ENCODE data around the gene MICALL1.

MICALL1 gene

GRCh38 chr22:37924386-37925065 lies 18.4 kb downstream of the MICALL1 start:
- no peak for DNase-seq (ENCODE audit: extremely low read depth, low read depth)
- TF ChIP-seq, protein P1, sequence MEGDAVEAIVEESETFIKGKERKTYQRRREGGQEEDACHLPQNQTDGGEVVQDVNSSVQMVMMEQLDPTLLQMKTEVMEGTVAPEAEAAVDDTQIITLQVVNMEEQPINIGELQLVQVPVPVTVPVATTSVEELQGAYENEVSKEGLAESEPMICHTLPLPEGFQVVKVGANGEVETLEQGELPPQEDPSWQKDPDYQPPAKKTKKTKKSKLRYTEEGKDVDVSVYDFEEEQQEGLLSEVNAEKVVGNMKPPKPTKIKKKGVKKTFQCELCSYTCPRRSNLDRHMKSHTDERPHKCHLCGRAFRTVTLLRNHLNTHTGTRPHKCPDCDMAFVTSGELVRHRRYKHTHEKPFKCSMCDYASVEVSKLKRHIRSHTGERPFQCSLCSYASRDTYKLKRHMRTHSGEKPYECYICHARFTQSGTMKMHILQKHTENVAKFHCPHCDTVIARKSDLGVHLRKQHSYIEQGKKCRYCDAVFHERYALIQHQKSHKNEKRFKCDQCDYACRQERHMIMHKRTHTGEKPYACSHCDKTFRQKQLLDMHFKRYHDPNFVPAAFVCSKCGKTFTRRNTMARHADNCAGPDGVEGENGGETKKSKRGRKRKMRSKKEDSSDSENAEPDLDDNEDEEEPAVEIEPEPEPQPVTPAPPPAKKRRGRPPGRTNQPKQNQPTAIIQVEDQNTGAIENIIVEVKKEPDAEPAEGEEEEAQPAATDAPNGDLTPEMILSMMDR (IDR thresholded peaks at IDR 0.05; ENCODE audit: low read depth, low read length), result no peak

GRCh38 chr22:37925330-37925729 lies 19.2 kb downstream of the MICALL1 start:
- TF ChIP-seq, protein P1 (IDR thresholded peaks at IDR 0.05; ENCODE audit: low read depth, low read length), result no peak
- DNase-seq (ENCODE audit: extremely low read depth, low read depth), result no peak

- TF ChIP-seq, protein P1 (IDR thresholded peaks at IDR 0.05; ENCODE audit: low read depth, low read length), result no peak
- DNase-seq (ENCODE audit: extremely low read depth, low read depth), result no peak
Measured at GRCh38 chr22:37925767-37926166, 19.7 kb downstream of the MICALL1 start.

- no peak for DNase-seq (ENCODE audit: extremely low read depth, low read depth)
- TF ChIP-seq, protein P1 (IDR thresholded peaks at IDR 0.05; ENCODE audit: low read depth, low read length), result no peak
Measured at GRCh38 chr22:37926358-37926757, 20.3 kb downstream of the MICALL1 start.

DNA sequence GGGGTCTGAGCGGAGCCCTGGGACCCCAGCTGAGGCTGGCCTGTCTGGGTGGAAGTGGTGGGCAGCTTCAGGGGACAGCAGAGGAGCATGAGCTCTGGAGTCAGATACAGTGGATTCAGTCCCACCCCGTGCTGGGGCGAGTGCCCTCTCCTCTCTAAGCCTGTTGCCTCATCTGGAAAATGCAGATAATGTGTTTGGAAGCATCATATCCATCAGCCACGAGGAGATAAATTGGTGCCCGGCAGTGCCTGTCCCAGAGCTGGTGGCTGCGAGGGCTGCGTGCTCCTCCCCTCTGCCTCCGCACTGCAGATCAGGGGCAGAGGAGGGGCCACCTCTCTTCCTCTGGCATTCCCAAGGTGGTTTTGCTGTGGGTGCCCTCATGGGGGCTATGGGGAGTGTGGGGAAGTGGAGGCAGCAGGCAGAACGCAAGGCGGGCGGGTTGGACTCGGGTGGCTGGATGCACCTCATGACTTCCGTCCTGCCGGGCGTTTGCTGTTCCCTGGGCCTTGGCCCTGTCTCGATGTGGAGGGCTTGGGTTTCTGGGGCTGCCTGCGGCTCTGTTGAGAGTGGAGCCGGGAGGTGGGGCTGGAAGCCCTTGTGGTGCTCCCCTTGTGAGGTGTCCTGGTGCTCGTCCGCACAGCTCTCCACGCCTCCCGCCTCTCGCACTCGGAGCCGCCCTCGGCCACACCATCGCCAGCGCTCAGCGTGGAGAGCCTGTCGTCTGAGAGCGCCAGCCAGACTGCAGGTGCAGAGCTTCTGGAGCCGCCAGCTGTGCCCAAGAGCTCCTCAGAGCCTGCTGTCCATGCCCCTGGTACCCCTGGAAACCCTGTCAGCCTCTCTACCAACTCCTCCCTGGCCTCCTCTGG lies 20.9 kb downstream of the MICALL1 start:
- DNase-seq (ENCODE audit: extremely low read depth, low read depth), result no peak
- TF ChIP-seq, protein P1 (IDR thresholded peaks at IDR 0.05; ENCODE audit: low read depth, low read length), result no peak

GRCh38 chr22:37927637-37927936 lies 21.5 kb downstream of the MICALL1 start:
- DNase-seq (ENCODE audit: extremely low read depth, low read depth), result no peak
- TF ChIP-seq, protein P1 (IDR thresholded peaks at IDR 0.05; ENCODE audit: low read depth, low read length), result no peak

DNA sequence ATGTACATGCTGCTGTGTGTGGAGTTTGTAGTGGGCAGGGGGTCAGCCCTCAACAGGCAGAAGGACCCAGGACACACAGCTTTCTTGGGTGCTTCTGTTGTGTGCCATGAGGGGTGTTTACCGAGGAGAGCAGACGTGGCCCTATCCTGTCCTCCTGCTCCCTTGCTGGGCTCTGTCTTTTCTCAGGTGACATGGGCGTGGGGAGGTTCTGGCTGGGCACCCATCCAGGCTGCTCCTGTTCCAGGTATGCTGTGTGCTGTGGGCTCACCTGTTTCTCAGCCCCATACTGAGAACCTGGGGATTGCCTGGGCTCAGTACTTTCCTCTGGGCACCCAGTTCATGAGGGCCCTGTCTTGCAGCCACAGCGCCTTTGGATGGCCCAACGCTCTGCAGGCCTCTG lies 23.3 kb downstream of the MICALL1 start:
- DNase-seq (ENCODE audit: extremely low read depth, low read depth), result no peak
- TF ChIP-seq, protein P1 (IDR thresholded peaks at IDR 0.05; ENCODE audit: low read depth, low read length), result no peak

Data from AG09319 (cell line).